NCI-H524 (cell line): ENCODE measurements around the gene LAMTOR4.

Source experiments
- DNase-seq, 2 experiments: peaks; one replicate each; lab custom pipeline; 2025; lab: John Stamatoyannopoulos, UW

LAMTOR4 gene

GRCh38 chr7:100153708-100154535 lies 5.2 kb downstream of the LAMTOR4 start:
- no peak for DNase-seq

GRCh38 chr7:100154651-100155491 lies 6.2 kb downstream of the LAMTOR4 start:
- no peak for DNase-seq

GRCh38 chr7:100155553-100156317 lies 7.0 kb downstream of the LAMTOR4 start:
- DNase-seq = no peak

GRCh38 chr7:100156331-100157068 lies 7.8 kb downstream of the LAMTOR4 start:
- DNase-seq = no peak

GRCh38 chr7:100157069-100157333 lies 8.3 kb downstream of the LAMTOR4 start:
- no peak for DNase-seq

- no peak for DNase-seq
Measured at GRCh38 chr7:100157334-100158228, 8.9 kb downstream of the LAMTOR4 start.

- peak; percentile 58 to 77 for DNase-seq
Measured at GRCh38 chr7:100158229-100159098, 9.7 kb downstream of the LAMTOR4 start, which contains the start of gene TRAPPC14. Gene TRAPPC14 (minus strand): TSS chr7:100158723. CDS start chr7:100158499, 224 bp downstream.

GRCh38 chr7:100159099-100159623 lies 10.4 kb downstream of the LAMTOR4 start:
- no peak for DNase-seq

- DNase-seq = no peak
Measured at GRCh38 chr7:100160067-100160466, 11.3 kb downstream of the LAMTOR4 start.

- DNase-seq = no peak
Measured at GRCh38 chr7:100163006-100163531, 14.4 kb downstream of the LAMTOR4 start.

GRCh38 chr7:100163871-100164270 lies 15.2 kb downstream of the LAMTOR4 start:
- no peak for DNase-seq

GRCh38 chr7:100166317-100166940 lies 17.7 kb downstream of the LAMTOR4 start:
- no peak for DNase-seq

GRCh38 chr7:100166970-100167911 lies 18.5 kb downstream of the LAMTOR4 start:
- DNase-seq = no peak

- DNase-seq = peak in 1 of 2 experiments; percentile 17
Measured at GRCh38 chr7:100167912-100168323, 19.2 kb downstream of the LAMTOR4 start.

GRCh38 chr7:100169147-100169850 lies 20.6 kb downstream of the LAMTOR4 start:
- DNase-seq = no peak

- no peak for DNase-seq
Measured at GRCh38 chr7:100170101-100170897, 21.6 kb downstream of the LAMTOR4 start.
